Activated naive CD4-positive, alpha-beta T cell treated with Interleukin-2 at 50 U/mL for 16 hours (primary cell): ENCODE measurements around the gene SCN2A.

ENCODE experiments used
- DNase-seq: peaks from one replicate; pipeline ENCODE4 v3.0.0-alpha.2; 2020

Gene SCN2A

GRCh38 chr2:165239230-165239629 lies at the start of gene SCN2A:
SCN2A (plus strand) TSS chr2:165239414; CDS start chr2:165295824, 56,410 bp downstream.
- DNase-seq, result no peak

DNA sequence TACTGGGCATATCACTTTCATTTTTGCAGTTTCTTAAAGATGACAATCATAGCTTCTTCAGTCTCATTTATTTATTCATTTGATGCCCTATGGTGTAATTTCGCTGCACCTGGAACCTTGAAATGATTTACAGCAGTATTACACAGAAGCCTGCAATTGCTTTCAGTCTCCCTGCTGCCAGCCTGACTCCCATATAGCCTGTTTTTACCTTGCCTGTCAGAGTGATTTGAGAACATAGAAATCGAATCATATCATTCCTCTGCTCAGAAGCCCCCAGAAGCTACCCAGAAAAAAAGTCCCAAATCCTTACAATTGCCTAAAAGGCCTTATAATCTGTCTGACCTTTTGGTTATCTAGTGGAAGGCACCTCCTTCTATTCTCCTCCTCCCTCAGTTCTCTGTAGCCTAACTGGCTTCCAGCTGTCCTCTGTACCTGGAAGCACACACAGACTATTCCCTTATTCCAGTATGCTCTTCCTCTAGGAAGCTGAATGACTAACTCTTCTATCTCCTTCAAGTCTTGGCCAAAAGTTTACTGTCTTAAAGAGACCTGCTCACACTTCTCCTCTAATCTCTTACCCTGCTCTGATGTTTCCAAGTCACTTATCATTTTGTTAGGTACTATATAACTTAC lies 48.0 kb upstream of the SCN2A start:
- DNase-seq, result no peak

DNA sequence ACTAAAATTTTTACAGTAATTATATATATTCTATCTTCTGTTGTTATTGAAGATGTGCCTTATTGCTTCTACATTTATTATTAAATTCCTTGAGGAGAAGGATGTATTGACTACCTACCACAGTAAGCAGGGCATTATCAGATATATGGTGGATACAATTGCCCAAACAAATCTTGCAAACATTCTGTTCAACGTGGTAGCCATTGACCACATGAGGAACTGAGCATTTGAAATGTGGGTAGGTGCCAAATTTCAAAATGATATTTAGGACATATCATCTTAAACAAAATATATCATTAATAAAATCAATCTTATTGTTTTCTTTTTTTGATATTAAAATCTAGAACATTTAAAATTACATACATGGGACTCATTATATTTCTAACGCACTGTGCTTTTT lies 46.5 kb upstream of the SCN2A start:
- DNase-seq, result no peak

GRCh38 chr2:165193178-165193777 lies 45.9 kb upstream of the SCN2A start:
- no peak for DNase-seq

DNA sequence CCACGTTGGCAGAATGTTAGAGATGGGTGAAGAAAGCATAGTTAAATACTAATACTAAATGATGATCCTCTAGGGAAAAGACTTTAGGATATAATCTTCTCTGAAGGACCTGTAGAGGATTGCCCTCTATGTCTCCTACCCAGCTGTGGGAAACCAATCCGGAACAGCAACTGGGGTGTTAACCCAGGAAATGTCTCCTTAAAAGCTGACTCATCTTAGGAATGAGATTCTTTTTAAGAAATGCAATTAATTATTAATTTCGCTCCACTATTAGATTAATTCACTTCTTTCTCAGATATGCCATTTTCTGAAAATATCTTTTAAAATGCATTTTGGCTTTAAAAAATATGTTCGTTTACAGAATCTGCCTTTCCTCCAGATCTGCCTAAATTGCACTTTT lies 42.8 kb upstream of the SCN2A start:
- DNase-seq, result no peak

DNA sequence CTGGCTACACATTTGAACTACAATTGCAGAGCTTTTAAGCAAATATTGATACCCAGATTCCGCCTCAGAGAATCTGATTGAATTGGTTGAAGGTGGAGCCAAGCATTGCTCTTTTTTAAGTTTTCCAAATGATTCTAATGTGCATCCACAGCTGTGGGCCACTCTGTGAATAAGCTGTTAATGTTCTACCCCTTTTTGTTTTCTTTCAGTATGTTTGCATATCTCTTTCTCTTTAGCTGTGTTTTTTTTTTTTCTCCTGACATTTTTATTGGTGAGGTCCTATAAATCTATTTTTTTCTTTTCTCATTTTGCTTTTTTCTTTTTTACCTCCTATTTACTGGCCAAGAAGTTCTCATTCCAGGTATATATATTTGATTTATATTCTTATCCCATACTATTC lies 41.9 kb upstream of the SCN2A start:
- no peak for DNase-seq

- no peak for DNase-seq
Measured at GRCh38 chr2:165198181-165198580, 41.0 kb upstream of the SCN2A start.

- no peak for DNase-seq
Measured at GRCh38 chr2:165202239-165202638, 37.0 kb upstream of the SCN2A start.

DNA sequence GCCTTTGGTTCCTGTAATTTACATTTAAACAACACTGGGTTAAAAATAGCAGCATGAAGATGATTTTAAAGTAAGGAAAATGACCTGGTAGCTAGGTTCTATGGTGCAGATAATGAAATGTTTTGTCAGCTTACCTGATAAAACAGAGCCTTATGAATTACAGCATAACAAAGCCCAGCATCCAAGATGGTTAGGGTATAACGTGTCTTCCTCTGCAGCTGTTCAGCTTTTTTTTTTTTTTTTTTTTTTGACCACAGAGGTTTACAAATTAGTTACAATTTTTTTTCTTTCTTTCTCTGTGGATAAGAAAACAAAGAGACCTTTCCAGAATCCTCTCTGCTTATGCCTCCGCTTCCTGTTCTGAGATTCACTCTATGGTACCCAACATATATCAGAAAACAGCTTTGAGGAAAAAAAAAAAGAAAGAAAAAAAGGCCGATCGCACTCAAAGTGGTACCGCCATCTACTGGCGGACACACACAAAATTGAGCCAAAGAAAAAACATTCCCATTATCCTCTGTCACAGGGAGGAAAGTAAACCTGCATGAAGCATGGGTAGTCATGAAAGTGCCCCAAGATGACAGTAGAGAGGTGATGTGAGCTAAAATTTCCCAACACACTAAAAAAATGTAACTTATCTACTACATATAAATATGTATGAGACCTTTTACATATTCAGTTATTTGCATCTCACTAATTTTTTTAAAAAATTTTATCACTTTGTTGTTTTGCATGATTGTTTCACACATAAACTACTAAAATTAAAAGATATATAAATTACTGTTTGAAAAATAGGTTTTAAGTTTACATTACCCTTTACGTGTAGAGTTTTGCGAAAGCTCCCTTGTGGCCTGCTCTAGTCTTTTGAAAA lies 35.3 kb upstream of the SCN2A start, which contains the start of gene SCN3A:
TSS of gene SCN3A (minus strand) at position 362 of the 871 bp plus-strand sequence. CDS start 27,656 bp downstream, outside the sequence.
- DNase-seq, result no peak

GRCh38 chr2:165205865-165206264 lies 33.3 kb upstream of the SCN2A start:
- DNase-seq, result no peak

- DNase-seq, result no peak
Measured at GRCh38 chr2:165208094-165208493, 31.1 kb upstream of the SCN2A start.

DNA sequence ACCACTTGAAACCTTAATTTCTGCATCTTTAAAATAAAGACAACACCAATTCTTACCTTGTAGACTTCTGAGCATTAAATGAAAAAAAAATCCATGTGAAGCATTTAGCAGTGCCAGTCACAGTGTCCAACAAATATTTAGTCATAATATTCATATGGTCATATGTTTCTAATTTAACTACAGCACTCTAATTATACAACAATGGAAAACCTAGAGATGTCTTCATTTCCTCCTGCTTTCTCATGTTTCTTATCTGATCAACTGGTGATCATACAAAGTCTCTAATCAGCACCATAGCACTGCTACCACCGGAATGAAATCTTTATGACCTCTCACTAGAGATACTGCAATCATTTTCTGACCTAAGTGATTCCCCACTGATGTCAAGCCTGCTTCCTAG lies 25.1 kb upstream of the SCN2A start:
- DNase-seq, result no peak

- no peak for DNase-seq
Measured at GRCh38 chr2:165219481-165219880, 19.7 kb upstream of the SCN2A start.

DNA sequence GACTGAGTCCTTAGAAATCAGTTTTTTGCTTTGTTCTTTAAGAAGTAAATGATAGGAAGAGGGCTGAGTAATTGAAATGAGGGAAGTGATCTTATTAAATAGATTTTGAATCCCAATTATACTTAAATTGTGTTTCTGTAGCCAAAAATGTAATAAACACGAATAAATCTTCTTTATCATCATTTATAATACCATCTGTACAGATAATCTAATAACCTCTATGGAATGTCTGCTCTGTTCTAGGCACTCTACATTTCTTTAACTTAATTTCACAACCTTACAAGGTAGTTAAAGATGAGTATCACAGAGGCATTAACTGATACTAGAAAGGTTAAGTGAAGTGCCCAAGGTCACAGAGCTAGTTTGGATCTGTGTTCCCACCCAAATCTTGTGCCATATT lies 14.3 kb upstream of the SCN2A start:
- no peak for DNase-seq

- no peak for DNase-seq
Measured at GRCh38 chr2:165227571-165227970, 11.6 kb upstream of the SCN2A start.

DNA sequence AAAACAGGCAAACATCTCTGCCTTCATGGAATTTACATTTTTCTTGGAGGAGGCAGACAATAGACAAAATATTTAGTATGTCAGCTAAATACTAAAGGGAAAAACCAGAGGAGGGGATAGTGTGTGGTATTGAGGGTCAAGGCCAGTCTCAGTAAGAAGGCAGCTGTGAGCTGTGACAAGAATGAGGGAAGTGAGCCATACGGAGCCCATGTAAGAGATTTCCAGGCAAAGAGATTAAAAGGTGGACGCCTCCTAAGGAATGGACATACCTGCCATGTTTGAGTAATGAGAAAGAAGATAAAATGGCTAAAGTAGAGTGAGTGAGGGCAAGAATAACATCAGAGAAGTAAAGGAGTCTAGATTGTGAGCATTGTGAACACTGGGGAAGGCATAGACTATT lies 2.2 kb upstream of the SCN2A start:
- DNase-seq, result no peak

- DNase-seq, result no peak
Measured at GRCh38 chr2:165238295-165238694, 919 bp upstream of the SCN2A start.

DNA sequence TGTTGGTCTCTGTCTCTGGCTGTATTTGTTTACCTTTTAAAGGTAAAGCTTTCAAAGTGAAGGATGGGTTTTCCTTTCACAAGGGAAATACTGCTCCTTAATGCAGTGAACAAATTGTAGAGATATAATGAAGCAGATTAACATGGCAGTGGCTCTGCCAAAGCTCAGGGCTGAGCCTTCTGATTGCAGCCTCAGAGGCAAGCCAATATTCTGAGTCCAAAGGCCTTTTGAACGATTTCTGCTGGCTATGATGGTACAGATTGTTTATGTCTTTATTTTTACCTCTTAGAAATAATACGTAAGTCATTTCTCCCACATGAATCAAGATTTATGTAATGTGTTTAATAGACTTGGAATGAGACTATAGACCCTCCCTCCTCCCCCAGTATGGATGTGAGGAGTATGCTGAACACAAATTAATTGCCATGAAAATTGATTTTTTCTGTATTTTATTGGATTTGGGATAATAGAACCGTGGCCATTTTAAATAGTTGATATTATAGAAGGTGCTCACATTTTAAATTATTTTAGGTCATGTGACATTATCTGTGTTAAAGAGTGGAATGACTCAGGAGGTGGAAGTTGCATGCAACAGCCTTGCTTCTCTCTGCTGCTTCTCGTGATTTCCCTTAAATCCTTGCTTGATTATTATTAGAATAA lies 772 bp downstream of the SCN2A start:
- DNase-seq, result no peak

DNA sequence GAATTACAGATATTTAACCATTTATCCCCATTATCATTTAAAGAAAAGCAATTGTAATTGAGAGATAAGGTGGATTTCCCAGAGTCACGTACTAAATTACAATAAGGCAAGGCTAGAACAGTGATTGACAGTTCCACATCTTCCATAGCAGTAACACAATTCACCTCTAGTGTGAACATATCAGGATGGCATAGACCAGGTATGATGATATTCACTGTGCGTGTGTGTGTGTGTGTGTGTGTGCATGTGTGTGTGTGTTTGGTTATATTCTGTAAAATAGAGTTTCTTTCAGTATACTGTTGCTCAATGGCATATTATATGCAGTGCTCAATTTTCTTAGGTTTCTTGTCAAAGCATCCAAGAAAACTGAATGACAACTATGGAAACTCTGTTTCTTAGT lies 1.7 kb downstream of the SCN2A start:
- no peak for DNase-seq

- no peak for DNase-seq
Measured at GRCh38 chr2:165245081-165245793, 6.0 kb downstream of the SCN2A start.

GRCh38 chr2:165248238-165248637 lies 9.0 kb downstream of the SCN2A start:
- DNase-seq, result no peak

- DNase-seq, result no peak
Measured at GRCh38 chr2:165251366-165251765, 12.2 kb downstream of the SCN2A start.

DNA sequence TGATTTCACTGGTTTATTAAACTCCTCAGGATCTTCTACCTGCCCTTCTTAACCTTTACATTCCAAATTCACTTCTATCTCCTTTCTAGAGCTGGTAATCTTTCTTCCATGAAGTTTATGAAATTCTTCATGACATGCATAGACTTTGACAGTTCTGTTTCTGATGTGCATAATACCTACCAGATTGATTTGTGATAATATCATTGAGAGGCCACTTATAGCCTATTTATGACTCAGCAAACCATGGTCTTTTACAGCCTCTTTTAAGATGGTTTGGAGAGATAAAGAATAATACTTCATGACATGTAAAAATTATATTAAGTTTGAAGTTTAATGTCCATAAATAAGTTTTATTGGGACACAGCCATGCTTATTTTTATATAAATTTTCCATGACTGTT lies 14.0 kb downstream of the SCN2A start:
- no peak for DNase-seq
